Activated CD8-positive, alpha-beta memory T cell treated with anti-CD3 and anti-CD28 coated beads for 24 hours (primary cell): ENCODE measurements around the gene PCDHB16.
"Not testable (repeated sequence)": the region's sequence is repeated elsewhere in the genome, so short reads cannot be mapped to it uniquely, and the experiment has no call there.

Experiments
- DNase-seq: peaks from one replicate; pipeline ENCODE4 v3.0.0-alpha.2; 2020

PCDHB16 gene

DNA sequence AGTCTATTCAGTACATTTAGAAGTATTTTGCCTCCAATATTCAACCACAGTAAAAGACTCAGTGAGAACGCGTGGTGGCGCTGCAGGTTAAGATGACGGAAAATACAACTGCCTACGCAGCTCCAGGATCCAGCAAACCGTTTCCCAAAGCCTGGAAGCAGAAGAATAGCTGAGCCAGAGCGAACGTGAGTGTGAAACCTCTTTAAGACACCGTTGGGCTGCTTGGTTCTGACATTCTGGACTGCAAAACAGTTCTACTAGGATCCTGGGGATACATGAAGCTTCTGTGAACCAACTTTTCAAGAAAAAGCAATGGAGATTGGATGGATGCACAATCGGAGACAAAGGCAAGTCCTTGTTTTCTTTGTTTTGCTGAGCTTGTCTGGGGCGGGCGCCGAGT is at the start of gene PCDHB16:
TSS of gene PCDHB16 (plus strand) at position 140 of the 400 bp plus-strand sequence. CDS start at position 313, 173 bp downstream.
- no peak for DNase-seq

DNA sequence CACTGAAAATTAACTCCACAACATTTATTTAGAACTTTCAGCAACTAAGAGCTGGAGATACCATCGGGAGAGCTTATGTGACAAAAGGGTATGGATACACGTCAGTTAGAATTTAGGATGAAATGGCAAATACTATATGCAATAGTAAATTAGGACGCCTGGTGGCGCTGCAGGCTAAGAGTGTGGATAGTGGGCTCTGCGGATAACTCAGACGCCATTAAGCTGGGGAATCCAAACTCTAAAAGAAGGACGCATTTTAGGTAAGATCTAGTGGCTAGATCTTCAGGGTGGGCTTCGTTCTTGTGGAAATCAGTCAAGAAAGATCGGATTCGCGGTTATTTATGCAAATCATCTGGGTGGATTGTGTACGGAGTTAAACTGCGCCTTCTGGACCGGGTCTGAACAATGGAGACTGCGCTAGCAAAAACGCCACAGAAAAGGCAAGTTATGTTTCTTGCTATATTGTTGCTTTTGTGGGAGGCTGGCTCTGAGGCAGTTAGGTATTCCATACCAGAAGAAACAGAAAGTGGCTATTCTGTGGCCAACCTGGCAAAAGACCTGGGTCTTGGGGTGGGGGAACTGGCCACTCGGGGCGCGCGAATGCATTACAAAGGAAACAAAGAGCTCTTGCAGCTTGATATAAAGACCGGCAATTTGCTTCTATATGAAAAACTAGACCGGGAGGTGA is 47.0 kb upstream of the PCDHB16 start, which contains the start of gene PCDHB5:
TSS of gene PCDHB5 (plus strand) at position 177 of the 688 bp plus-strand sequence. CDS start at position 406, 229 bp downstream.
- no peak for DNase-seq

DNA sequence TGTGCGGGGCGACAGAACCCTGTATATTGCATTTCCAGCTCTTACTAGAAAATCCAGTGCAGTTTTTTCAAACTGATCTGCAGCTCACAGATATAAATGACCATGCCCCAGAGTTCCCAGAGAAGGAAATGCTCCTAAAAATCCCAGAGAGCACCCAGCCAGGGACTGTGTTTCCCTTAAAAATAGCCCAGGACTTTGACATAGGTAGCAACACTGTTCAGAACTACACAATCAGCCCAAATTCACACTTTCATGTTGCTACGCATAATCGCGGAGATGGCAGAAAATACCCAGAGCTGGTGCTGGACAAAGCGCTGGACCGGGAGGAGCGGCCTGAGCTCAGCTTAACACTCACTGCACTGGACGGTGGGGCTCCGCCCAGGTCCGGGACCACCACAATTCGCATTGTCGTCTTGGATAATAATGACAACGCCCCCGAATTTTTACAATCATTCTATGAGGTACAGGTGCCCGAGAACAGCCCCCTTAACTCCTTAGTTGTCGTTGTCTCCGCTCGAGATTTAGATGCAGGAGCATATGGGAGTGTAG is 46.4 kb upstream of the PCDHB16 start:
- no peak for DNase-seq

DNA sequence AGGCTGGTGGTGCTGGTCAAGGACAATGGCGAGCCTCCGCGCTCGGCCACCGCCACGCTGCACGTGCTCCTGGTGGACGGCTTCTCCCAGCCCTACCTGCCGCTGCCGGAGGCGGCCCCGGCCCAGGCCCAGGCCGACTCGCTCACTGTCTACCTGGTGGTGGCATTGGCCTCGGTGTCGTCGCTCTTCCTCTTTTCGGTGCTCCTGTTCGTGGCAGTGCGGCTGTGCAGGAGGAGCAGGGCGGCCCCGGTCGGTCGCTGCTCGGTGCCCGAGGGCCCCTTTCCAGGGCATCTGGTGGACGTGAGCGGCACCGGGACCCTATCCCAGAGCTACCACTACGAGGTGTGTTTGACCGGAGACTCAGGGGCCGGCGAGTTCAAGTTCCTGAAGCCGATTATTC is 44.8 kb upstream of the PCDHB16 start:
- not testable (repeated sequence) for DNase-seq

DNA sequence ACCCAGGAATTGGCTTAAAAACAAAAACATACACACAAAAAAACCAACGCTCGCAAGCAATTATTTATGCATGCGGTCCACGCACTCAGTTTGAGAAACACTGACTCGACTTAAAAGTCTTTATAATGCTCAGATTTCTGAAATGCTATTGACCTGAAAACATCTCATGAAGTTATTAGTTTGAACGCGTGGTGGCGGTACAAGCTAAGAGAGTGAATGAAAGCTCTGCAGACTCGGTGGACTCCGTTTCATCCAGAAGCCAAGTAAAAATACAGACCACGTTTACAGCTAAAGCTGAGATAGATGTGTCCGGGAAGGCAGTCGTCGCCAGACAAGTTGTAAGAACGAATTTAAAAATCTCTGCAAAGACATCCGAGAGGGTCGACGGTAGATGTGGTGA is 32.4 kb upstream of the PCDHB16 start, which contains the start of gene PCDHB6:
TSS of gene PCDHB6 (plus strand) at position 246 of the 400 bp plus-strand sequence. CDS start 201 bp downstream, outside the sequence.
- DNase-seq = no peak

DNA sequence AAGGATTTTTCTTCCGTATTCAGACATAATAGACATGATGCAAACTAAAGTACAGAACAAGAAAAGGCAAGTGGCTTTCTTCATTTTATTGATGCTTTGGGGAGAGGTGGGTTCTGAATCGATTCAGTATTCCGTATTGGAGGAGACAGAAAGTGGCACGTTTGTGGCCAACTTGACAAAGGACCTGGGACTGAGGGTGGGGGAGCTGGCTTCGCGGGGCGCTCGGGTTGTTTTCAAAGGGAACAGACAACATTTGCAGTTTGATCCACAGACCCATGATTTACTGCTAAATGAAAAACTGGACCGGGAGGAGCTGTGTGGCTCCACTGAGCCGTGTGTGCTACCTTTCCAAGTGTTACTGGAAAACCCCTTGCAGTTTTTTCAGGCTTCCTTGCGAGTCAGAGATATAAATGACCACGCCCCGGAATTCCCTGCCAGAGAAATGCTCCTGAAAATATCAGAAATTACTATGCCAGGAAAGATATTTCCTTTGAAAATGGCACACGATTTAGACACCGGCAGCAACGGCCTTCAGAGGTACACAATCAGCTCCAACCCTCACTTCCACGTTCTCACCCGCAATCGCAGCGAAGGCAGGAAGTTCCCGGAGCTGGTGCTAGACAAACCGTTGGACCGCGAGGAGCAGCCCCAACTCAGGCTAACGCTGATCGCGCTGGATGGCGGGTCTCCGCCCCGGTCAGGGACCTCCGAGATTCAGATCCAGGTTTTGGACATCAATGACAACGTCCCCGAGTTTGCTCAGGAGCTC is 31.8 kb upstream of the PCDHB16 start:
- DNase-seq = no peak

DNA sequence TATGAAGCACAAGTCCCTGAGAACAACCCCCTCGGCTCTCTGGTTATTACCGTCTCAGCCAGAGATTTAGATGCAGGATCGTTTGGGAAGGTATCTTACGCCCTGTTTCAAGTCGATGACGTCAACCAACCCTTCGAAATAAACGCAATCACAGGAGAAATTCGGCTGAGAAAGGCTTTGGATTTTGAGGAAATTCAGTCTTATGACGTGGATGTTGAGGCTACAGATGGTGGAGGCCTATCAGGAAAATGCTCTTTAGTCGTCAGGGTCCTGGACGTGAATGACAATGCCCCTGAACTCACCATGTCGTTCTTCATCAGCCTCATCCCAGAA is 31.2 kb upstream of the PCDHB16 start:
- no peak for DNase-seq

DNA sequence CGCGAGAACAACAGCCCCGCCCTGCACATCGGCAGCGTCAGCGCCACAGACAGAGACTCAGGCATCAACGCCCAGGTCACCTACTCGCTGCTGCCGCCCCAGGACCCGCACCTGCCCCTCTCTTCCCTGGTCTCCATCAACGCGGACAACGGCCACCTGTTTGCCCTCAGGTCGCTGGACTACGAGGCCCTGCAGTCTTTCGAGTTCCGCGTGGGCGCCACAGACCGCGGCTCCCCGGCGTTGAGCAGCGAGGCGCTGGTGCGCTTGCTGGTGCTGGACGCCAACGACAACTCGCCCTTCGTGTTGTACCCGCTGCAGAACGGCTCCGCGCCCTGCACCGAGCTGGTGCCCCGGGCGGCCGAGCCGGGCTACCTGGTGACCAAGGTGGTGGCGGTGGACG is 30.6 kb upstream of the PCDHB16 start:
- not testable (repeated sequence) for DNase-seq

DNA sequence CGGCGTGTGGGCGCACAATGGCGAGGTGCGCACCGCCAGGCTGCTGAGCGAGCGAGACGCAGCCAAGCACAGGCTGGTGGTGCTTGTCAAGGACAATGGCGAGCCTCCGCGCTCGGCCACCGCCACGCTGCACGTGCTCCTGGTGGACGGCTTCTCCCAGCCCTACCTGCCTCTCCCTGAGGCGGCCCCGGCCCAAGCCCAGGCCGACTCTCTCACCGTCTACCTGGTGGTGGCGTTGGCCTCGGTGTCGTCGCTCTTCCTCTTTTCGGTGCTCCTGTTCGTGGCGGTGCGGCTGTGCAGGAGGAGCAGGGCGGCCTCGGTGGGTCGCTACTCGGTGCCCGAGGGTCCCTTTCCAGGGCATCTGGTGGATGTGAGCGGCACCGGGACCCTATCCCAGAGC is 30.1 kb upstream of the PCDHB16 start:
- DNase-seq = not testable (repeated sequence)

DNA sequence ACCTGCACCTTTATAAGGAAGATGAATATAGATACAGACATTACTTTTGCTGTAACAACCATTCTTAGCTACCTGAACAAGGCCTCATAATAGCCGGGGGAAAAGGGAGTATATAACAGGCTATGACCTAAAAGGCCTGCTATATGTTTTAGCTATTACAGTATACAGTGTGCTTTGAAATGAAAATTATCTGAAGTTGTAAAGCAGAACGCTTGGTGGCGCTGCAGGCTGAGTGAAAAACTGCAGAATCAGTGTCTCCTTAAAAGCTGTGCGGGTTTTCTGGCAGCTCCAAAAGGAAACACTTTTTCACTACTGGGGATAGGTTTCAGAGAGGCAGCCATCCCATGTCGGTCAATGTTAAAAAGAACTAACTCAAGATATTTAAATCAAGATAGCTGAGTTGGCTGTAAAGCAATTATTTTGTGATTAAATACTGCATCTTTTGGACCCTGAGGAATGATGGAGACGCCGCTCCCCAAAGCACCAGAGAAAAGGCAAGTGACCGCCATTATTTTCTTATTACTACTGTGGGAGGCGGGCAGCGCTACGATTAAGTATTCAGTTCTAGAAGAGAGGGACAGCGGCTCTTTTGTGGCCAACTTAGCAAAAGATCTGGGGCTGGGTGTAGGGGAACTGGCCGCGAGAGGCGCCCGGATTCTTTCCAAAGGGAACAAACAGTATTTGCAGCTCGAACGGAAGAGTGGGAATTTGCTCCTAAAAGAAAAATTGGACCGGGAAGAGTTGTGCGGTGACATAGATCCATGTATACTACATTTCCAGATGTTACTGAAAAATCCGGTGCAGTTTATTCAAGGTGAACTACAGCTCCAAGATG is 26.4 kb upstream of the PCDHB16 start:
- DNase-seq = no peak

DNA sequence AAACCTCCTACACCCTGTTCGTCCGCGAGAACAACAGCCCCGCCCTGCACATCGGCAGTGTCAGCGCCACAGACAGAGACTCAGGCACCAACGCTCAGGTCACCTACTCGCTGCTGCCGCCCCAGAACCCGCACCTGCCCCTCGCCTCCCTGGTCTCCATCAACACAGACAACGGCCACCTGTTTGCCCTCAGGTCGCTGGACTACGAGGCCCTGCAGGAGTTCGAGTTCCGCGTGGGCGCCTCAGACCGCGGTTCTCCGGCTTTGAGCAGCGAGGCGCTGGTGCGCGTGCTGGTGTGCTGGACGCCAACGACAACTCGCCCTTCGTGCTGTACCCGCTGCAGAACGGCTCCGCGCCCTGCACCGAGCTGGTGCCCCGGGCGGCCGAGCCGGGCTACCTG is 24.8 kb upstream of the PCDHB16 start:
- DNase-seq = not testable (repeated sequence)

DNA sequence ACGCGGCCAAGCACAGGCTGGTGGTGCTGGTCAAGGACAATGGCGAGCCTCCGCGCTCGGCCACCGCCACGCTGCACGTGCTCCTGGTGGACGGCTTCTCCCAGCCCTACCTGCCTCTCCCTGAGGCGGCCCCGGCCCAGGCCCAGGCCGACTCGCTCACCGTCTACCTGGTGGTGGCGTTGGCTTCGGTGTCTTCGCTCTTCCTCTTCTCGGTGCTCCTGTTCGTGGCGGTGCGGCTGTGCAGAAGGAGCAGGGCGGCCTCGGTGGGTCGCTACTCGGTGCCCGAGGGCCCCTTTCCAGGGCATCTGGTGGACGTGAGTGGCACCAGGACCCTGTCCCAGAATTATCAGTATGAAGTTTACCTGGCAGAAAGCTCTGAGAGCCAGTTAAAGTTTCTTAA is 24.3 kb upstream of the PCDHB16 start:
- not testable (repeated sequence) for DNase-seq

DNA sequence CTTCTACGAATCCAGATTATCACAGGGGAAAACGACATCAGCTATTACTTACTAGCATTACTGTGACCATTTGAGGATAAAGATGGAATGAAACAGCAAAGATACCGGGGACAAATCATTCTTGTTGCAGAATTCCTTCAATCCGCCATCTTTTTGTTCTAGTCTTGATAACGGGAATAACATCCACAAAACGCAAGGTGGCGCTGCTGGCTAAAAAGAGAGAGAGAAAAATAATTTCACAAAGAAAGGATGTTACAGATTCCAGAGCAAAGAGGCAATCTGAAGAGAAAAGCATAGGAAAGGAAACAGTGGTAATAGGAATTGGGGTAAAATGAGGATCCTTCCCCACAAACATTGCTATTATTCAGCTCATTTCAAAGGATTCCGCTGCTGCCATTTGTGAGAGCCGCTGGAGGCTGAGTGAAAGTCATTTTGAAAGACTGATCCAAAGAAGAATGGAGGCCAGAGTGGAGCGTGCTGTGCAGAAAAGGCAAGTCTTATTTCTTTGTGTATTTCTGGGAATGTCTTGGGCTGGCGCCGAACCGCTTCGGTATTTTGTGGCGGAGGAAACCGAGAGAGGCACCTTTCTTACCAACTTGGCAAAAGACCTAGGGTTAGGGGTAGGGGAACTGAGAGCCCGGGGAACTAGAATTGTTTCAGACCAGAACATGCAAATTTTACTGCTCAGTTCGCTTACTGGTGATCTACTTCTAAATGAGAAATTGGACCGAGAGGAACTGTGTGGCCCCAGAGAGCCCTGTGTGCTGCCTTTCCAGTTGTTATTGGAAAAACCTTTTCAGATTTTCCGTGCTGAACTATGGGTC is 9.6 kb upstream of the PCDHB16 start, which contains the start of gene PCDHB7:
TSS of gene PCDHB7 (plus strand) at position 264 of the 824 bp plus-strand sequence. CDS start at position 456, 192 bp downstream.
- no peak for DNase-seq

DNA sequence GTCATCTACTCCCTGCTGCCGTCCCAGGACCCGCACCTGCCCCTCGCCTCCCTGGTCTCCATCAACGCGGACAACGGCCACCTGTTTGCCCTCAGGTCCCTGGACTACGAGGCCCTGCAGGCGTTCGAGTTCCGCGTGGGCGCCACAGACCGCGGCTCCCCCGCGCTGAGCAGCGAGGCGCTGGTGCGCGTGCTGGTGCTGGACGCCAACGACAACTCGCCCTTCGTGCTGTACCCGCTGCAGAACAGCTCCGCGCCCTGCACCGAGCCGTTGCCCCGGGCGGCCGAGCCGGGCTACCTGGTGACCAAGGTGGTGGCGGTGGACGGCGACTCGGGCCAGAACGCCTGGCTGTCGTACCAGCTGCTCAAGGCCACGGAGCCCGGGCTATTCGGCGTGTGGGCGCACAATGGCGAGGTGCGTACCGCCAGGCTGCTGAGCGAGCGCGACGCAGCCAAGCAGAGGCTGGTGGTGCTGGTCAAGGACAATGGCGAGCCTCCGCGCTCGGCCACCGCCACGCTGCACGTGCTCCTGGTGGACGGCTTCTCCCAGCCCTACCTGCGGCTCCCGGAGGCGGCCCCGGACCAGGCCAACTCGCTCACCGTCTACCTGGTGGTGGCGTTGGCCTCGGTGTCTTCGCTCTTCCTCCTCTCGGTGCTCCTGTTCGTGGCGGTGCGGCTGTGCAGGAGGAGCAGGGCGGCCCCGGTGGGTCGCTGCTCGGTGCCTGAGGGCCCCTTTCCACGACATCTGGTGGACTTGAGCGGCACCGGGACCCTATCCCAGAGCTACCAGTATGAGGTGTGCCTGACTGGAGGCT is 7.7 kb upstream of the PCDHB16 start:
- DNase-seq = not testable (repeated sequence)

DNA sequence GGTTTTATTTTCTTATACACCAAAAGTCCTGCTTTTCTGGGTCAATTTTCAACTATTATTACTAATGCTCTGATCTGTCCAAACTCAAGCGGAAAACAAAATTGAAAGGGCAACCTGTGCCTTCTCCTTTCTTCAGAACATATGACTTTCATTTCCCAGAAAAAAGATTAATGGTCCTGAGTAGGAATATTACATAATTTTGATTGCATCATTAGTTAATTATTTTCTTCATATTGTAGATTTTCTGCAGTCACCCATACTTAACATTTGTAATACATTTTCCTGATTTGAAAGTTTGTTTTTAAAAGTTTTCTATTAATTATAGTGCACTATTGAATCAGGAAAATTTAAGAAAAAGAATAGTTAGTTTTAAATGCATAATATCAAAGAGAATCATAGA is 6.3 kb upstream of the PCDHB16 start:
- no peak for DNase-seq

DNA sequence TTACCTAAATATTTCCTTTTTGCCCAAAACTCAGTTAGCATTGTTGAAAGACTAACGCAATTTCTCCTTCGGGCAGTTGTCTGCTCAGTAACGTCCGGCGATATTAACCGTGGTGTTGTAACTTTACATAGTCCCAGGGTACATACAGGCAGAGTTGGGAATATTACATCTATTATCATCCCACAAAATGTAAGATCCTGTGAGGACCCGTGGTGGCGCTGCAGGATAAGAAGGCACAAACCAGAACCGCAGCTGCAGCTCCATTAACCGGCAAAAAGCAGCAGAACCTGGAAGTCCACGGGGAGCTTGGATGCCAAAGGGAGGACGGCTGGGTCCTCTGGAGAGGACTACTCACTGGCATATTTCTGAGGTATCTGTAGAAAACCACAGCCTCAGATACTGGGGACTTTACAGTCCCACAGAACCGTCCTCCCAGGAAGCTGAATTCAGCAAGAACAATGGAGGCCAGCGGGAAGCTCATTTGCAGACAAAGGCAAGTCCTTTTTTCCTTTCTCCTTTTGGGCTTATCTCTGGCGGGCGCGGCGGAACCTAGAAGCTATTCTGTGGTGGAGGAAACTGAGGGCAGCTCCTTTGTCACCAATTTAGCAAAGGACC is 4.5 kb upstream of the PCDHB16 start, which contains the start of gene PCDHB8:
TSS of gene PCDHB8 (plus strand) at position 214 of the 615 bp plus-strand sequence. CDS start at position 459, 245 bp downstream.
- DNase-seq = not testable (repeated sequence)

DNA sequence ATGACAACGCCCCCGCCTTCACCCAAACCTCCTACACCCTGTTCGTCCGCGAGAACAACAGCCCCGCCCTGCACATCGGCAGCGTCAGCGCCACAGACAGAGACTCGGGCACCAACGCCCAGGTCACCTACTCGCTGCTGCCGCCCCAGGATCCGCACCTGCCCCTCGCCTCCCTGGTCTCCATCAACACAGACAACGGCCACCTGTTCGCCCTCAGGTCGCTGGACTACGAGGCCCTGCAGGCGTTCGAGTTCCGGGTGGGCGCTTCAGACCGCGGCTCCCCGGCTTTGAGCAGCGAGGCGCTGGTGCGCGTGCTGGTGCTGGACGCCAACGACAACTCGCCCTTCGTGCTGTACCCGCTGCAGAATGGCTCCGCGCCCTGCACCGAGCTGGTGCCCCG is 2.8 kb upstream of the PCDHB16 start:
- DNase-seq = not testable (repeated sequence)

DNA sequence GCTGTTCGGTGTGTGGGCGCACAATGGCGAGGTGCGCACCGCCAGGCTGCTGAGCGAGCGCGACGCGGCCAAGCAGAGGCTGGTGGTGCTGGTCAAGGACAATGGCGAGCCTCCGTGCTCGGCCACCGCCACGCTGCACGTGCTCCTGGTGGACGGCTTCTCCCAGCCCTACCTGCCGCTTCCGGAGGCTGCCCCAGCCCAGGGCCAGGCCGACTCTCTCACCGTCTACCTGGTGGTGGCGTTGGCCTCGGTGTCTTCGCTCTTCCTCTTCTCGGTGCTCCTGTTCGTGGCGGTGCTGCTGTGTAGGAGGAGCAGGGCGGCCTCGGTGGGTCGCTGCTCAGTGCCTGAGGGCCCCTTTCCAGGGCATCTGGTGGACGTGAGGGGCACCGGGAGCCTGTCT is 2.3 kb upstream of the PCDHB16 start:
- not testable (repeated sequence) for DNase-seq

DNA sequence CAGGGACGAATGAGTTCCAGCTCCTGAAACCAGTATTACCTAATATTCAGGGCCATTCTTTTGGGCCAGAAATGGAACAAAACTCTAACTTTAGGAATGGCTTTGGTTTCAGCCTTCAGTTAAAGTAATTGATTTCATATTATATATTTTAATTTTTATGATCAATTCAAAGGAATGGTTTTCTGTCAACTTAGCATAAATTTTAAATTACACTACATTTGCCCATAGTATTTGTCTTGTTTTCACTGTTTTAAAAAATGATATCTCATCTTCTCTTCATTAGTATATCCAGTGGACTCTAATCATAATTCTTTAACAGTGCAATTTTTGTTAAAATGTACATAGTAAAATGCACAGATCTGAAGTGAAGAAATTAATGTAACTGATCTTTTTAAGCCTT is 1.9 kb upstream of the PCDHB16 start:
- DNase-seq = no peak
